Common myeloid progenitor, CD34-positive (primary cell): ENCODE results near the gene LMOD3.

Source experiments
- CTCF ChIA-PET: fragments of 350-600 bp; sonication (Branson Sonifier 250); formaldehyde crosslinking; loops from one replicate; lab custom pipeline; 2021; ENCODE audit warnings: antibody characterized with exemption; lab: Charles Lee
- POLR2A ChIA-PET: fragments of 350-600 bp; sonication (Branson Sonifier 250); formaldehyde crosslinking; loops from one replicate; lab custom pipeline; 2021; ENCODE audit warnings: antibody characterized with exemption; lab: Charles Lee
- DNase-seq, 3 donors: peaks; one replicate each; pipeline versions ENCODE4 v3.0.0 to v3.0.0-alpha.2; 2013
- H3K27ac ChIP-seq, 2 experiments: 1 replicate in 1 of 2; 2 replicates in 1 of 2; pipeline ENCODE4 v1.7.0; 2013; ENCODE audit warnings: inconsistent platforms in 2 of 2, low read length in 2 of 2, mild to moderate bottlenecking in 2 of 2, low read depth in 1 of 2, moderate library complexity in 1 of 2; ENCODE audit not compliant: severe bottlenecking in 2 of 2, insufficient read depth in 1 of 2, poor library complexity in 1 of 2
- H3K27me3 ChIP-seq, 5 experiments: replicated peaks in 2 of 5; 1 replicate in 3 of 5; 2 replicates in 2 of 5; pipeline versions ENCODE4 v1.6.1 to v1.7.0; 2013; ENCODE audit warnings: low read length in 4 of 5, mild to moderate bottlenecking in 2 of 5, moderate library complexity in 2 of 5, inconsistent platforms in 1 of 5; ENCODE audit not compliant: insufficient read depth in 5 of 5, control insufficient read depth in 4 of 5
- H3K36me3 ChIP-seq, 4 experiments: 1 replicate in 2 of 4; 2 replicates in 2 of 4; pipeline versions ENCODE4 v1.6.1 to v1.7.0; 2013; ENCODE audit warnings: low read length in 3 of 4, control low read depth in 1 of 4, mild to moderate bottlenecking in 1 of 4; ENCODE audit not compliant: control insufficient read depth in 4 of 4, insufficient read depth in 4 of 4
- H3K4me1 ChIP-seq, 4 experiments: 1 replicate in 3 of 4; 2 replicates in 1 of 4; pipeline versions ENCODE4 v1.6.1 to v1.7.1; 2013; ENCODE audit warnings: low read length in 3 of 4, mild to moderate bottlenecking in 3 of 4, control low read depth in 1 of 4, inconsistent platforms in 1 of 4, moderate library complexity in 1 of 4; ENCODE audit not compliant: control insufficient read depth in 4 of 4, insufficient read depth in 4 of 4; ENCODE audit errors: control extremely low read depth in 1 of 4
- H3K4me3 ChIP-seq, 7 experiments: 1 replicate in 4 of 7; 2 replicates in 3 of 7; pipeline versions ENCODE4 v1.5.1 to v1.7.0; 2013; ENCODE audit warnings: mild to moderate bottlenecking in 7 of 7, low read length in 6 of 7, moderate library complexity in 6 of 7, inconsistent platforms in 2 of 7, low read depth in 2 of 7, control low read depth in 1 of 7; ENCODE audit not compliant: insufficient read depth in 4 of 7, control insufficient read depth in 1 of 7; ENCODE audit errors: extremely low read depth in 1 of 7
- H3K9me3 ChIP-seq, 5 experiments: 1 replicate in 4 of 5; 2 replicates in 1 of 5; pipeline versions ENCODE4 v1.6.1 to v1.7.1; 2013; ENCODE audit warnings: low read length in 4 of 5, mild to moderate bottlenecking in 2 of 5, inconsistent platforms in 1 of 5, low read depth in 1 of 5, moderate library complexity in 1 of 5; ENCODE audit not compliant: control insufficient read depth in 4 of 5, insufficient read depth in 2 of 5; ENCODE audit errors: control extremely low read depth in 1 of 5
- WGBS: methylation state at CpG from one replicate; pipeline ENCODE4 v1.1.5; 2013; ENCODE audit not compliant: insufficient coverage; 5-methylcytosine and 5-hydroxymethylcytosine counted together

LMOD3 gene

GRCh38 chr3:69119138-69119537 is 3.3 kb downstream of the LMOD3 start:
- Histone ChIP-seq H3K4me3 (no peak overlapping the region), H3K27me3 (no peaks in the 10 kb centered on the region), H3K4me1 (no peaks in the 10 kb centered on the region), H3K27ac (no peak overlapping the region), H3K36me3 (no peaks in the 10 kb centered on the region), H3K9me3 (no peaks in the 10 kb centered on the region)
- POLR2A ChIA-PET, result no interaction called here
- CTCF ChIA-PET, result interaction anchor here (1.0 to 9.5 kb wide), 14 partner anchors 8 to 333 kb away, joined by 3 to 96 read pairs (median 5); partner anchors contain the start of gene ARL6IP5
- DNase-seq, result no peak
- 100% methylated on average over 6 of the region's 6 CpGs for WGBS

DNA sequence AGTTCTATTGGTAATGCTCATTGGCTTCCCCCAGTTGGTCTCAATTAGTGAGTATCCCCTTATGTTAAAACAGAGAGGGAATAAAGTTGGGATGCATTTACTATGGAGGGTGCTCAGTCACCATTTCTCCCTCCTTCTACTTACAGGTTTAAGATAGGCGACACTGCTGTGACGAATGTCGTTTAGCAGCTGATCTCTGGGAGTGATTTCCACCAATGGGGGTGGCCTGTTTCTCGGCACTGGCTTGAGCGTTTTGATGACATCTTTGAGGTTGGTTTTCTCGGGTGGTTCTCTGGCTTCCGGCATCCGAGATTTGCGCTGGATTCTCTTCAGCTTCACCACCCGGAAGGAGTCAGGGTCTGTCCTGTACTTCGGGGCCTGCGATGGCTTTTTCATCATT is 3.8 kb downstream of the LMOD3 start:
- Histone ChIP-seq H3K4me3 (no peak overlapping the region), H3K36me3 (no peaks in the 10 kb centered on the region), H3K4me1 (no peaks in the 10 kb centered on the region), H3K9me3 (no peaks in the 10 kb centered on the region), H3K27ac (no peak overlapping the region), H3K27me3 (no peaks in the 10 kb centered on the region)
- CTCF ChIA-PET, result interaction anchor here (1.1 to 9.5 kb wide), 9 partner anchors 8 to 333 kb away, joined by 3 to 96 read pairs (median 6); no protein-coding TSS in a partner anchor
- 98% methylated on average over 10 of the region's 12 CpGs for WGBS
- POLR2A ChIA-PET, result no interaction called here
- no peak for DNase-seq

DNA sequence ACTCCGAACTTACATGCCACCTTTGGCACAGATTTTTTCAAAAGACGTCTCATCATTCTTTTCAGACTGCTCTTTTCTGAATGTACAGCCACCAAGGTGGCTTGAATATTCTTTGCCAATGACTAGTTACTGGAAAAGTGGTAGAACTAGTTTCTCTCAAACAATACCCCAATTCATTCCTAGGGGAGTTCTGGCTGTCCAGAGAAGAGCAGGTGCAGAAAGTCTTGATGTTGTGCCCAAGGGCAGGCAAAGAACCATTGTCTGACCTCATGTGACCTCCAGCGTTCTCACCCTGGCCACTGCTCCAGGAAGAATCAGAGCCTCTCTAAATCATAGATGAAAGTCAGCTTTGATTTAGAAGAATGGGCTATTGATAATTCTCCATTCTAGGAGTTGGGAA is 5.5 kb downstream of the LMOD3 start:
- CTCF ChIA-PET, result interaction anchor here (2.4 to 9.5 kb wide), 3 partner anchors 10 to 44 kb away, joined by 9 to 96 read pairs (median 14); no protein-coding TSS in a partner anchor

GRCh38 chr3:69116162-69116561 is 6.2 kb downstream of the LMOD3 start:
- POLR2A ChIA-PET, result no interaction called here

More for the DNA sequence above, 5.5 kb downstream of the LMOD3 start:
- Histone ChIP-seq H3K9me3 (no peaks in the 10 kb centered on the region), H3K36me3 (no peaks in the 10 kb centered on the region), H3K27ac (no peak overlapping the region), H3K4me1 (no peaks in the 10 kb centered on the region), H3K4me3 (no peak overlapping the region), H3K27me3 (no peaks in the 10 kb centered on the region)
- WGBS, result 100% methylated on average over 2 of the region's 3 CpGs
- POLR2A ChIA-PET, result no interaction called here
- DNase-seq, result no peak

DNA sequence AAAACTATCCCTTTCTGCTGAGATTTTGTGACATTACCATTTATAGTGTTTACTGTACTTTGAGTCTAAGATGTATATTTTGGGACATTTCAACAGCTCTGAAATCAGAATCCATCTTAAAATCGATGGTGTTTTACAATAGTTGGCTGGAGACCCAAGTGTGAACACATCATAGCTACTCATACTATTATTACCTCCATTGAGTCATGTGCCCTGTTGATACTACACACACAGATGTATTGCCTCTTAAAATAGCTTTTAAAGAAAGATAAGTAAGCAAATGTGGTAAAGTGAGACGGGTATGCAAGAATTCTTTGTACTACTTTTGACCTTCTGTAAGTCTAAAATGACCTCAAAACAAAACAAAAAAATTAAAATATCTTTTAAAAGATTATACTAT is 6.7 kb downstream of the LMOD3 start:
- Histone ChIP-seq H3K27me3 (no peaks in the 10 kb centered on the region), H3K9me3 (no peaks in the 10 kb centered on the region), H3K27ac (no peak overlapping the region), H3K36me3 (no peaks in the 10 kb centered on the region), H3K4me1 (no peaks in the 10 kb centered on the region), H3K4me3 (no peak overlapping the region)
- no peak for DNase-seq
- ChIA-PET POLR2A (no interaction called here), CTCF (interaction anchor here (1.0 to 9.5 kb wide), 2 partner anchors 12 to 63 kb away, joined by 3 to 96 read pairs; partner anchors contain the start of gene TMF1)
- no CpG with 5 or more reads among the region's 2 CpGs for WGBS

More at GRCh38 chr3:69116162-69116561, 6.2 kb downstream of the LMOD3 start:
- H3K27ac ChIP-seq, result no peak overlapping the region
- H3K9me3 ChIP-seq, result no peaks in the 10 kb centered on the region
- WGBS, result 100% methylated on average over 3 of the region's 4 CpGs
- DNase-seq, result no peak
- H3K27me3 ChIP-seq, result no peaks in the 10 kb centered on the region
- H3K4me1 ChIP-seq, result no peaks in the 10 kb centered on the region
- H3K36me3 ChIP-seq, result no peaks in the 10 kb centered on the region
- CTCF ChIA-PET, result interaction anchor here (1.0 to 9.5 kb wide), 2 partner anchors 12 to 64 kb away, joined by 3 to 96 read pairs; partner anchors contain the start of gene TMF1
- H3K4me3 ChIP-seq, result no peak overlapping the region

- no peak for DNase-seq
- Histone ChIP-seq H3K27ac (no peak overlapping the region), H3K4me3 (no peak overlapping the region), H3K27me3 (no peaks in the 10 kb centered on the region), H3K36me3 (no peaks in the 10 kb centered on the region), H3K4me1 (peaks cover under 1 to 7% (median 3%) of the 10 kb centered on the region in 4 experiments), H3K9me3 (no peaks in the 10 kb centered on the region)
- WGBS, result 100% methylated on average over 1 of the region's 3 CpGs
- POLR2A ChIA-PET, result interaction anchor here (0.6 kb wide), 1 partner anchor 26 kb away, joined by 3 read pairs; no protein-coding TSS in a partner anchor
- CTCF ChIA-PET, result interaction anchor here (1.2 to 1.9 kb wide), 5 partner anchors 9 to 193 kb away, joined by 3 to 6 read pairs (median 3); partner anchors contain the start of genes ARL6IP5 and UBA3
Measured at GRCh38 chr3:69113536-69113935, 8.9 kb downstream of the LMOD3 start.

GRCh38 chr3:69110941-69111546 is 11.4 kb downstream of the LMOD3 start:
- POLR2A ChIA-PET, result no interaction called here
- CTCF ChIA-PET, result interaction anchor here (0.9 to 14.2 kb wide), 3 partner anchors 9 to 16 kb away, joined by 3 to 96 read pairs (median 8); partner anchors contain the start of gene LMOD3
- no peaks in the 10 kb centered on the region for H3K27me3 ChIP-seq
- no peaks in the 10 kb centered on the region for H3K36me3 ChIP-seq
- DNase-seq, result no peak
- WGBS, result 100% methylated on average over 1 of the region's 1 CpG
- H3K4me1 ChIP-seq, result peaks cover 3 to 24% (median 9%) of the 10 kb centered on the region in 4 experiments
- no peaks in the 10 kb centered on the region for H3K9me3 ChIP-seq
- H3K27ac ChIP-seq, result no peak overlapping the region
- H3K4me3 ChIP-seq, result no peak overlapping the region
